Esophagus squamous epithelium (tissue), 4 donors: ENCODE measurements around the gene UCKL1.

ENCODE experiments used
- CTCF ChIP-seq, 6 experiments: fragments of 450-650 bp in 4 of 6; fragments of 200-600 bp in 2 of 6; sonication (generic) in 2 of 6; IDR thresholded peaks; one replicate each; pipeline ENCODE4 v1.5.1; 2016 to 2019; ENCODE audit warnings: antibody characterized with exemption in 6 of 6, mild to moderate bottlenecking in 4 of 6, moderate library complexity in 4 of 6
- POLR2A ChIP-seq, 4 donors: fragments of 450-650 bp; IDR thresholded peaks; one replicate each; pipeline ENCODE4 v1.6.1; 2017; ENCODE audit warnings: antibody characterized with exemption in 4 of 4, mild to moderate bottlenecking in 4 of 4, moderate library complexity in 3 of 4

- TF ChIP-seq CTCF (IDR thresholded peaks at IDR 0.05), result no peak
- TF ChIP-seq POLR2A (IDR thresholded peaks at IDR 0.05), result no peak
Measured at GRCh38 chr20:63926298-63926697, 29.9 kb downstream of the UCKL1 start.
